Type B pancreatic cell (in vitro differentiated cells): Measurements from ENCODE around the gene ATL1. TPM values are rescaled to one million over a fixed set of nuclear protein-coding genes. Genes with fewer than 3 reads are reported as not detected.
A peak's percentile ranks its signal among the peaks of the same experiment; 100 is the strongest.
"Not testable (repeated sequence)": the region's sequence is repeated elsewhere in the genome, so short reads cannot be mapped to it uniquely, and the experiment has no call there.

ENCODE experiments used
- DNase-seq: peaks from one replicate; pipeline ENCODE4 v3.0.0; 2021; ENCODE audit warnings: mixed read lengths; ENCODE audit not compliant: unreplicated experiment; ENCODE audit errors: extremely low spot score
- H3K27ac Mint-ChIP-seq: 2 replicates; pipeline ENCODE4 v1.8.0; 2021; ENCODE audit warnings: mild to moderate bottlenecking, mixed read lengths
- H3K27me3 Mint-ChIP-seq: 2 replicates; pipeline ENCODE4 v1.8.0; 2021; ENCODE audit warnings: mixed read lengths
- H3K36me3 Mint-ChIP-seq: 2 replicates; pipeline ENCODE4 v1.8.0; 2021; ENCODE audit warnings: mixed read lengths
- H3K4me1 Mint-ChIP-seq: one replicate; pipeline ENCODE4 v1.8.0; 2021; ENCODE audit warnings: mixed read lengths; ENCODE audit not compliant: unreplicated experiment
- H3K4me3 Mint-ChIP-seq: 2 replicates; pipeline ENCODE4 v1.8.0; 2021; ENCODE audit warnings: mild to moderate bottlenecking, mixed read lengths
- H3K9me3 Mint-ChIP-seq: 2 replicates; pipeline ENCODE4 v1.8.0; 2021; ENCODE audit warnings: mixed read lengths
- total RNA-seq: library from RNA; stranded (reverse); gene quantifications from 2 replicates; pipeline ENCODE4 v1.2.1, GENCODE V29; 2021; ENCODE audit warnings: low replicate concordance
- TF ChIP-seq, protein P1 (sequence below): fragments of 200-600 bp; sonication (generic); conservative IDR thresholded peaks from 2 replicates; pipeline ENCODE4 v1.5.0; 2021; ENCODE audit warnings: antibody characterized with exemption, mild to moderate bottlenecking

The ATL1 gene
- total RNA-seq, 1 donor from 2014 or later: 5.7 TPM

DNA sequence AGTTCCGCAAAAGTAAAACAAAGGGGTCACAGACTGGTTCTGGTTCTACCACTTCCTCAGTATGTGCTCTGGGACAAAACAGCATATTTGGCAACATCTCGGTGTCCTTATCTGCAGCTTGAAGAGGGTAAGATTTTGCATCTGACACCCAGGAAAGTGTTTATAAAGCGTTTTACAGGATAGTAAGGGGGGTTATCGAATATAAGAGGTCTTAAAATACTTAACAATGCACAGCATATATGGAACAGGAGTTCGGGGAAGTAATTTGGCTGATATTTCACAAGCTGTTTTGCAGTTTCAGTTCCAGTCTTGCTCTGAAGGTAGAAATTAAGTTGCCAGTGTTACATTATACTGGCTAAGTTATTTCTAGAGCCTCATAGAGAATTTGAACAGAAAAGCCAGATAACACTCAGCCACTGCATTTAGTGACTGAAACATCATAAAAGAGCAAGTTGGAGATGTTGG is 26.7 kb upstream of the ATL1 start:
- Mint-ChIP-seq H3K4me3 (peak overlapping the region; percentile 84), H3K9me3 (no peaks in the 10 kb centered on the region), H3K4me1 (peaks cover 26% of the 10 kb centered on the region), H3K27ac (peak overlapping the region; percentile 74), H3K36me3 (no peaks in the 10 kb centered on the region), H3K27me3 (no peaks in the 10 kb centered on the region)
- no peak for DNase-seq
- TF ChIP-seq, protein P1, sequence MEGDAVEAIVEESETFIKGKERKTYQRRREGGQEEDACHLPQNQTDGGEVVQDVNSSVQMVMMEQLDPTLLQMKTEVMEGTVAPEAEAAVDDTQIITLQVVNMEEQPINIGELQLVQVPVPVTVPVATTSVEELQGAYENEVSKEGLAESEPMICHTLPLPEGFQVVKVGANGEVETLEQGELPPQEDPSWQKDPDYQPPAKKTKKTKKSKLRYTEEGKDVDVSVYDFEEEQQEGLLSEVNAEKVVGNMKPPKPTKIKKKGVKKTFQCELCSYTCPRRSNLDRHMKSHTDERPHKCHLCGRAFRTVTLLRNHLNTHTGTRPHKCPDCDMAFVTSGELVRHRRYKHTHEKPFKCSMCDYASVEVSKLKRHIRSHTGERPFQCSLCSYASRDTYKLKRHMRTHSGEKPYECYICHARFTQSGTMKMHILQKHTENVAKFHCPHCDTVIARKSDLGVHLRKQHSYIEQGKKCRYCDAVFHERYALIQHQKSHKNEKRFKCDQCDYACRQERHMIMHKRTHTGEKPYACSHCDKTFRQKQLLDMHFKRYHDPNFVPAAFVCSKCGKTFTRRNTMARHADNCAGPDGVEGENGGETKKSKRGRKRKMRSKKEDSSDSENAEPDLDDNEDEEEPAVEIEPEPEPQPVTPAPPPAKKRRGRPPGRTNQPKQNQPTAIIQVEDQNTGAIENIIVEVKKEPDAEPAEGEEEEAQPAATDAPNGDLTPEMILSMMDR: no peak

DNA sequence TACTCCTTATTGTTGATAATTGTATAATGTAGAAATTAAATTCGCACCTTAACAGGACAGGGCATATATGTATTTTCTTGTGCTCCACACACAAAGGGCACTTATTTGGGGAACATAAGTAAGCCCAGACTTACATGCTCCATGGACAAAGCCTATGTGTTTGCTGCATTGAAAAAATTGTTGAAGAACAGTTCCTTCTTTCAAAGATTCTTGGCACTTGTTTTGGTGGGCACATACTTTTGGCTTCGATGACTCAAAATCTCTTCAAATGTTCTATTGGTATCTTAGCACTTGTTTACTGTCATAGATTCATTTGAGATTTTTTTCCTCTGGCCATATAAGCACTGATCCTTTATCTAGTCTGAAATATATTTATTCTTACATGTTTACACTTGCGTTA is 26.1 kb upstream of the ATL1 start:
- TF ChIP-seq, protein P1: no peak
- no peaks in the 10 kb centered on the region for H3K9me3 Mint-ChIP-seq
- no peaks in the 10 kb centered on the region for H3K27me3 Mint-ChIP-seq
- no peaks in the 10 kb centered on the region for H3K36me3 Mint-ChIP-seq
- peaks cover 24% of the 10 kb centered on the region for H3K4me1 Mint-ChIP-seq
- DNase-seq: no peak
- H3K27ac Mint-ChIP-seq: peak overlapping the region; percentile 9
- peak overlapping the region; percentile 12 for H3K4me3 Mint-ChIP-seq

DNA sequence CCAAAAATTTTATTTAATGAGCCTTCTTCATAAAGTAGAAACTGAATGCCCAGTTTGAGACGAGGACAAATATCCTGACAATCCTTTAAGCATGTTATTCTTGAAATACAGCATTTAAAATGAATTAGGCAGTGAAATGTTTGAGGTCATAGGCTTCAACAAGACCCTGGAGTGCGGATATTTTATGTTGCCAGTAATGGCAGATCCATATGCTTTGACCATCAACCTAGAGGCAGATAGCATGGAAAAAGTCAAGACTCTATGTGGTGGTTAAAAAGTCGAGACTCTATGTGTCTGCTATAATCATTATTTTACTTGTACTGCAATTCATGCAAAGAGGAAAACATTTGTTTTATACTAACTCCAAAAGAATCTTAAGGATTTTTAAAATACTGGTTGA is 25.5 kb upstream of the ATL1 start:
- Mint-ChIP-seq H3K9me3 (no peaks in the 10 kb centered on the region), H3K36me3 (no peaks in the 10 kb centered on the region)

DNA sequence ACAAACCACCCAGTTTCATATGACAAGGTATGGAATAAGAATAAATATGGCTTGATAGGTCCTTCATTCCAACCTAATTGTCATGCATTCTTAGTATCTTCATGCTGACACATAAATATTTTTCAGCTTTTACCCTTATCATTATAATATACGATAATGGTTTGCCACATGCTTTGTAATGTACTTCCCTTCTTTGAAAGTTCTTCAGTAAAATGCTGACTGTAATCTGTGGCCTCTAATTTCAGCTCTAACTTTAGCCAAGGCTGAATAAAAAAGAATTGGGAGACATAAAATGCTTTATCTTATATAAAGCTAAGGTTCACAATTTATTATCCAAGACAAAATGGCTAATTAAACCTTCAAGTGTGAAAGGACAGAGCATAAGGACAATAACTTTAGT is 24.9 kb upstream of the ATL1 start:
- no peak overlapping the region for H3K4me3 Mint-ChIP-seq
- H3K36me3 Mint-ChIP-seq: no peaks in the 10 kb centered on the region
- peaks cover 12% of the 10 kb centered on the region for H3K4me1 Mint-ChIP-seq
- H3K27me3 Mint-ChIP-seq: no peaks in the 10 kb centered on the region
- TF ChIP-seq, protein P1: no peak
- no peak for DNase-seq
- no peak overlapping the region for H3K27ac Mint-ChIP-seq
- H3K9me3 Mint-ChIP-seq: no peaks in the 10 kb centered on the region

More for the DNA sequence above, 25.5 kb upstream of the ATL1 start:
- no peak overlapping the region for H3K4me3 Mint-ChIP-seq
- H3K27me3 Mint-ChIP-seq: no peaks in the 10 kb centered on the region
- peaks cover 18% of the 10 kb centered on the region for H3K4me1 Mint-ChIP-seq
- peak overlapping the region; percentile 9 for H3K27ac Mint-ChIP-seq
- TF ChIP-seq, protein P1: no peak
- DNase-seq: no peak

DNA sequence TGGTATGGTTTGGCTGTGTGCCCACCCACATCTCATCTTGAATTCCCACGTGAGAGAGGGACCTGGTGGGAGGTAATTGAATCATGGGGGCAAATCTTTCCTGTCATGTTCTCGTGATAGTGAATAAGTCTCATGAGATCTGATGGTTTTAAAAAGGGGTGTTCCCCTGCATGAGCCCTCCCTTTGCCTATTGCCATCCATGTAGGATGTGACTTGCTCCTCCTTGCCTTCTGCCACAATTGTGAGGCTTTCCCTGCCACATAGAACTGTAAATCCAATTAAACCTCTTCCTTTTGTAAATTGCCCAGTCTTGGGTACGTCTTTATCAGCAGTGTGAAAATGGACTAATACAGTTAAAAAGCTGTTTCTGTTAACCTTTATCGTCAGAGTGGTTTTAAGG is 21.9 kb upstream of the ATL1 start:
- H3K4me1 Mint-ChIP-seq, H3K36me3 Mint-ChIP-seq, H3K4me3 Mint-ChIP-seq, H3K27ac Mint-ChIP-seq, DNase-seq, H3K27me3 Mint-ChIP-seq, H3K9me3 Mint-ChIP-seq: not testable (repeated sequence)

DNA sequence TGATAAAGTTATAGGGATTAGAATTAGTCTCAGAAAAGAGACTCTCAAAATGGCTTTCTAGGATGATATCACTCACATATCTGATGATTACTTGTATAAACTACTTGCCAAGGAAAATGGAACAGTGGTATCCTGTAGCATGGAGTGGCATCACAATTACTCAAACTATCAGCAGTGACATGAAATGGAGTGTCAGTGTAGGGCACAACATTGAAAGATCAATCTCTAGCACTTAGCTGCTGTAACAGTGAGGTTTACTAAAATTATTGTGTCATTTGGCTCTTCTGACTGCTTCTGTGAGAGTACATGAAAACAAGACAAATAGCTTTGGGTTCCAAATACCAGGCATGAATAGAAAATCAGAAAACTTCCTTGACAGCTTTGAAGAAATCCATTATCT is 20.9 kb upstream of the ATL1 start:
- TF ChIP-seq, protein P1: no peak
- Mint-ChIP-seq H3K4me1 (peaks cover 4% of the 10 kb centered on the region), H3K27ac (no peak overlapping the region), H3K9me3 (no peaks in the 10 kb centered on the region), H3K4me3 (no peak overlapping the region), H3K36me3 (no peaks in the 10 kb centered on the region), H3K27me3 (no peaks in the 10 kb centered on the region)
- DNase-seq: no peak
